ENCODE data around the gene PYCR2.

The PYCR2 gene

DNA sequence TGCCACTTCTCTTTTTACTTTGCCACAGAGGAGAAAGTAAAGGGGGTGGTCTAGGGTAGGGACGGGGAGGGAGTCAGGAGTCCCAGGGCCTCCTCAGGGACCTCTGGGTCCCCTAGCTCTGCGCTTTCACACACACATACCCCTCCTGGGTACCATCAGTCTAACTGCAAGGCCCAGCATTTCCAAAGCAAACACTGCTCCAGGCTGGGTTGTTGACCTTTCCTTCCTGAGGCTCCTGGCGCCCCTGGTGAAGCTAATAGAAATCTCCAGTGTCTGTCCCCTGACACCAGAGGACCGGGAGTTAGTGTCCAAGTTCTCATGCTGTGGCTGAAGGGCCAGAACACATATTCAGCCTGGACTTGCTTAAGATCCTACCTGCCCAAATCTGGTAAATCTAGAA is 45.8 kb downstream of the PYCR2 start:
- TF ChIP-seq, protein P1, sequence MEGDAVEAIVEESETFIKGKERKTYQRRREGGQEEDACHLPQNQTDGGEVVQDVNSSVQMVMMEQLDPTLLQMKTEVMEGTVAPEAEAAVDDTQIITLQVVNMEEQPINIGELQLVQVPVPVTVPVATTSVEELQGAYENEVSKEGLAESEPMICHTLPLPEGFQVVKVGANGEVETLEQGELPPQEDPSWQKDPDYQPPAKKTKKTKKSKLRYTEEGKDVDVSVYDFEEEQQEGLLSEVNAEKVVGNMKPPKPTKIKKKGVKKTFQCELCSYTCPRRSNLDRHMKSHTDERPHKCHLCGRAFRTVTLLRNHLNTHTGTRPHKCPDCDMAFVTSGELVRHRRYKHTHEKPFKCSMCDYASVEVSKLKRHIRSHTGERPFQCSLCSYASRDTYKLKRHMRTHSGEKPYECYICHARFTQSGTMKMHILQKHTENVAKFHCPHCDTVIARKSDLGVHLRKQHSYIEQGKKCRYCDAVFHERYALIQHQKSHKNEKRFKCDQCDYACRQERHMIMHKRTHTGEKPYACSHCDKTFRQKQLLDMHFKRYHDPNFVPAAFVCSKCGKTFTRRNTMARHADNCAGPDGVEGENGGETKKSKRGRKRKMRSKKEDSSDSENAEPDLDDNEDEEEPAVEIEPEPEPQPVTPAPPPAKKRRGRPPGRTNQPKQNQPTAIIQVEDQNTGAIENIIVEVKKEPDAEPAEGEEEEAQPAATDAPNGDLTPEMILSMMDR (IDR thresholded peaks at IDR 0.05; ENCODE audit: low read depth, low read length) = no peak
- Histone ChIP-seq H3K36me3 (no peaks in the 10 kb centered on the region), H3K27me3 (ENCODE audit: insufficient read depth, low read depth, severe bottlenecking) (no peaks in the 10 kb centered on the region), H3K27ac (no peak overlapping the region), H3K4me3 (ENCODE audit: low read depth, low read length) (no peak overlapping the region), H3K9me3 (ENCODE audit: severe bottlenecking) (no peaks in the 10 kb centered on the region)
- no peak for DNase-seq

DNA sequence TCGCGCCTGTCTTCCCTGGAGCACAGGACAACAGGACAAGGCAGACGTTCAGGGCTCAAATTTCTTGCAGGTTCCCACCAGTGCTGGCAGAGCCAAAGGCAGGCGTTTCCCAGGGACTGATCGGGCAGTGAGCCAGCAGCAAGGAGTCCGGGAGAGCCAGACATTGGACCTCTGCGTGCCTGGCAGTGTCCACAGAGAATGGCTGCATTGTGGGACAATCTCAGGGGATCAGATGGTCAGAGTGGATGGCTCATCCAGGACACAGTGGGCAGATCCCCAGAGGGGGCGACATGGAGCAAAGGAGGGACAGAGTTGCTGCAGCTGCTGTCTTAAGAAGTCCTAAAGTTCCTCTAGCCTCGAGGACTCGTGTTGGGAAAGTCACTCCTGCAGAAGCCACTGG is 46.5 kb downstream of the PYCR2 start:
- no peak overlapping the region for H3K4me3 ChIP-seq (ENCODE audit: low read depth, low read length)
- no peaks in the 10 kb centered on the region for H3K36me3 ChIP-seq
- DNase-seq = peak; percentile 65
- no peaks in the 10 kb centered on the region for H3K27me3 ChIP-seq (ENCODE audit: insufficient read depth, low read depth, severe bottlenecking)
- no peaks in the 10 kb centered on the region for H3K9me3 ChIP-seq (ENCODE audit: severe bottlenecking)
- TF ChIP-seq, protein P1 (IDR thresholded peaks at IDR 0.05; ENCODE audit: low read depth, low read length) = peak; percentile 72
- H3K27ac ChIP-seq = no peak overlapping the region

DNA sequence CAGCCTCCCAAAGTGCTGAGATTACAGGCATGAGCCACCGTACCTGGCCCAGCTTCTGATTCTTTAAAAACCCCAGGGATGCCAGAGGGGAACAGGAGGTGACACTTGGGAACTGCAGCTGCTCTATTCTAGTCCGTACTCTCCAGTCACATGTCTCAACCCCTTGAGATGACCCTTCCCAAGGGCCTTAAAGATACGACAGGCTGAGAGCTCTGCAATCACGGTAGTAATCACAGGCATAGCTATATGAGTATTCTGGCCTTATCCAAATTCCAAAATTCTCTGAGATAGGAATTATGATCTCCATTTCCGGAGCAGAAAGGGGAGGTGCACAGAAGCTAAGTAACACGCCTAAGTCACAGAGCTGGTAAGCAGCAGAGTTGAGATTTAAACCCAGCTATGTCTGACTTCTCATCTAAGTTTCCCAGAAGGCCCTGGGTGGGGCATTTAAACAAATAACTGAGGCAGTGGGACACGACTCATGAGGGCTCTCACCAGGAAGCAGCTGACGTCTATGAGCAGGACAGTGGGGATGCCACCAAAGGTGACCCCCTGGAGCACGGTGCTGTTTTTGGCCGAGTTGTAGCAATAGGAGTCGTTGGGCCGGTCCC is 47.0 kb downstream of the PYCR2 start:
- DNase-seq = no peak
- Histone ChIP-seq H3K27me3 (ENCODE audit: insufficient read depth, low read depth, severe bottlenecking) (no peaks in the 10 kb centered on the region), H3K4me3 (ENCODE audit: low read depth, low read length) (no peak overlapping the region), H3K9me3 (ENCODE audit: severe bottlenecking) (no peaks in the 10 kb centered on the region), H3K27ac (no peak overlapping the region), H3K36me3 (no peaks in the 10 kb centered on the region)
- TF ChIP-seq, protein P1 (IDR thresholded peaks at IDR 0.05; ENCODE audit: low read depth, low read length) = no peak

DNA sequence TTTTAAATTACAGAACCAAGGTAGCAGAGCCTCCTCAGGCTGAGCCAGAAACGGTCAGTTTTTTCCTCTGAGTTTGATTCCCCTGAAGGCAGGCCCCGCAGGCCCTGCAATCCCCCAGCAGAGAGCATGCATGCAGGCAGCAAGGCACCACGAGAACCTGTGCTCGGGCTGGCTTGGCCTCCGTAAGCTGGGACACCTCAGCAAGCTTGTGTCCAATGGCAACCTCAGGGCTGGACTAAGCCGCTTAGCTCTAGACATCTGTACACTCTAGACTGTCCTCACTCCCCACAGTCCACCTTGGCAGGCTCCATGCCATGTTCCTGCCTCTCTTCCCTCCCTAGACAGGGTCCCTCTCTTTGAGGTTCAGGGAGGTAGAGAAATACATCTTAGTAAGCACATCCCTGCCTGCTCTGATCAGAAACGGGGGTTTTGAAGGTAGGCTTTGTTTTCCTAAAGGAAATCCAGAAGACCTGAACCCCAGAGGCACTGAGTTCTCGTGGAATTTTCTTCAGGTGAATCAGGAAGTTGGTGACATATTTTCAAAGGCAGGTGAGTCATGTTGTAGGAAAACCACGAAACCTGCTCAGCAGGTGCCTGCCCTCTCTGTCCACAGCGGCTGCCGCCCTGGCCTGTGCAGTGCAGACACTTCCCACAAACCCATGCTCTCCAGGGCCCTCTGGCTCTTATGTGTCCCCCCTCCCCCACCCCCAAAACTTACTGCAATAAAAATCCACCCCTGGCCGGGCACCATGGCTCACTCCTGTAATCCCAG is 48.8 kb downstream of the PYCR2 start:
- TF ChIP-seq, protein P1 (IDR thresholded peaks at IDR 0.05; ENCODE audit: low read depth, low read length) = no peak
- no peaks in the 10 kb centered on the region for H3K27me3 ChIP-seq (ENCODE audit: insufficient read depth, low read depth, severe bottlenecking)
- no peaks in the 10 kb centered on the region for H3K36me3 ChIP-seq
- H3K27ac ChIP-seq = peak overlapping the region; percentile 76
- DNase-seq = peak; percentile 85
- H3K9me3 ChIP-seq (ENCODE audit: severe bottlenecking) = no peaks in the 10 kb centered on the region
- no peak overlapping the region for H3K4me3 ChIP-seq (ENCODE audit: low read depth, low read length)

DNA sequence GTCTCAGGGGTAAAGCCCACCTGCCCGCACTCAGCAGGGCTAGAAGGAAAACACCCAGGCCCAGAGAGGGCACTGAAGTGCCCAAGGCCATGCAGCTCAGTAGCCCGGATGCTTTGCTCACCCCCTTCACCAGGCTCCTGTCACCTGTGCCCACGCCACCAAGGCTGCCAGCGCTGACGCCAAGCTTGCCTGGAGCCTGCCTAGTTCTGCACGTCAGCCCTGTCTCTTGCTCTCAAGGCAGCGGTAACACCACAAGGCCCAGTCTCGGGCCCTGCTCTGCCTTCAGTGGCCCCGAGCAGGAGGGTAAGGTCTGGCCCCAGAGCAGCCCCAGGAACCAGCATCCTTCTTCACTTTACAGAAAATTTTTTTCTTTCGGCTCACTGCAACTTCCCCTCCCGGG is 49.6 kb downstream of the PYCR2 start:
- H3K36me3 ChIP-seq = no peaks in the 10 kb centered on the region
- no peaks in the 10 kb centered on the region for H3K9me3 ChIP-seq (ENCODE audit: severe bottlenecking)
- peak overlapping the region; percentile 76 for H3K27ac ChIP-seq
- no peaks in the 10 kb centered on the region for H3K27me3 ChIP-seq (ENCODE audit: insufficient read depth, low read depth, severe bottlenecking)
- TF ChIP-seq, protein P1 (IDR thresholded peaks at IDR 0.05; ENCODE audit: low read depth, low read length) = no peak
- DNase-seq = no peak
- H3K4me3 ChIP-seq (ENCODE audit: low read depth, low read length) = no peak overlapping the region
